HG02973 (cell line): ENCODE measurements around the gene TMEM86B.
"Not testable (repeated sequence)": the region's sequence is repeated elsewhere in the genome, so short reads cannot be mapped to it uniquely, and the experiment has no call there.

Experiments used
- ATAC-seq: cut with Tn5 transposase; IDR thresholded peaks from one replicate; pipeline ENCODE4 v1.9.1; 2021; ENCODE audit warnings: moderate library complexity; ENCODE audit not compliant: unreplicated experiment

TMEM86B gene

GRCh38 chr19:55242517-55242916, 14.0 kb upstream of the TMEM86B start:
- ATAC-seq: no peak

DNA sequence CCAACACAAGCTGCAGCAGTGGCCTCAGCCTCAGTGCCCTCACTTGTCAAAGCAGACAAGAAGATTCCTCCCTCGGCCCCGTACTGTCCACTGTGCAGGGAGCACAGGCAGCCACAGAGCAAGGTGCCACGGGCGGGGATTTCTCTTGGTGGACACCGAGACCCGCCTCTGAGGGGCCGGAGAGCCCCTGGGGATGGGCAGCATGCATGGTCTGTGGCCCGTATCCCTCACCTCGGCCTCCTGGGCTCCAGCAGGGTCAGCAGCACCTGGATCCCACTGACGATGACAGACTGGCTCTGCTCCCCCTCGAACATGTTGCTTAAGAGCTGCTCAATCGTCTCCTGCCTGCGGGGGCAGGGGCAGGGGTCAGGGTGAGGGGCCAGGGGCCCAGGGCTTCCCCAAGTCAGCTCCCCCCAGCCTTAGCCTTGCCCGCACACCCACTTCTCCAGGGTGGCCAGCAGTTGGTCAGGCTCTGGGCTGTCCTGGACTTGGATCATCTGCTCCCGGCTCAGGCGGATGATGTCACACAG, 13.4 kb upstream of the TMEM86B start:
- ATAC-seq: no peak

DNA sequence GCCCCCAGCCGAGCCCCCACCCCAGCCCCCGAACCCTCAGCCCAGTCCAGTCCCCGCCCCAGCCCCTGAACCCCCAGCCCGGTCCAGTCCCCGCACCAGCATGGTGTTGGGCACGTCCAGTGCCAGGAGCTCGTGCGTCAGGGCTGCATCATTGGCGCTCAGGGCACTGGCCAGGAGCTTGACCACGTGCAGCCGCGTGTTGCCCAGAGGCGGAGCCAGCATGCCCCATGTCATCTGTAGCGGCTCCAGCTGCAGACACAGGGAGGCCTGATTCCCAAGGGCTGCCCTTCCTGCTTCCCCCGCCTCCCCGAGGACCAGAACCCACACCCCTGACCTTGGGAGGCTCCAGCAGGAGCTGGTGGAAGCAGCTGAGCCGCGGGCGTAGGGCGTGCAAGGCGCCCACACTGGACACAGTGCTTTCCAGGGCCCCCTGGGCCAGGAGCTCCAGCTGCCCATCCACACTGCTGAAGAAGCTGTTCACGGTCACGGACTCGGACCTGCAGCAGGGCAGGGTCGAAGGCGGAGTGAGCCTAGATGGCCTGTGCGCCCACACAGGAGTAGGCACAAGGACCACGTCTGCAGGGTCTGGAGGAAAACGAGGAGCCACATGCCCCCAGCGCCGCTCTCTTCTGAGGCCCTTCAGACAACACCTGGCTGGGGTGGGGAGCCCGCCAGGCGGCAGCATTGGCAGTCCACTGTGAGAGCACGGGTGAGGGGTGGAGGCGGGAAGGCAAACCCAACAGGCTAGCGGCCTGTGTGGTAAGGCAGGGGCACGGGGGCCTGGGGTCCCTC, 12.8 kb upstream of the TMEM86B start:
- ATAC-seq: no peak

- ATAC-seq: no peak
These were observed 12.1 kb upstream of the TMEM86B start for GRCh38 chr19:55240713-55241020.

DNA sequence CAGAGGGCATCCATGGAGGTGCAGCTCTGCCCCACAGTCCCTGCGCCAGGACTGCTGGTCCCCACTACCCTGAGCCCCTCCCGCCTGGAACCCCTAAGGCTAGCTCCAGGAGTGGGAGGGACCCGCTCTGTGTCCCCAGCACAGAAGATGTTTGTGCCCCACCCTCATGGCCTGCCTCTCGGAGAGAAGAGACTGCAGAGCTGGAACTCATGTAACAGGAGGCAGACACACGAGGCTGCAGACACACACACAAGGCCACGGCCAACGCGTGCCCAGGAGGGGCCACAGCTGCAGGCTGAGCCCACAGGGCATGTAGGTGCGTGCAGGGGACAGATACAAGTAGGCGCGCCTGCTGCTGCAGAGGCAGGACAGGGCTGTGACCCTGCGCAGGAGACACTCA, 10.4 kb upstream of the TMEM86B start:
- no peak for ATAC-seq

- ATAC-seq: no peak
These were observed 9.5 kb upstream of the TMEM86B start for GRCh38 chr19:55238030-55238429.

GRCh38 chr19:55232986-55233385, 4.4 kb upstream of the TMEM86B start:
- ATAC-seq: no peak

DNA sequence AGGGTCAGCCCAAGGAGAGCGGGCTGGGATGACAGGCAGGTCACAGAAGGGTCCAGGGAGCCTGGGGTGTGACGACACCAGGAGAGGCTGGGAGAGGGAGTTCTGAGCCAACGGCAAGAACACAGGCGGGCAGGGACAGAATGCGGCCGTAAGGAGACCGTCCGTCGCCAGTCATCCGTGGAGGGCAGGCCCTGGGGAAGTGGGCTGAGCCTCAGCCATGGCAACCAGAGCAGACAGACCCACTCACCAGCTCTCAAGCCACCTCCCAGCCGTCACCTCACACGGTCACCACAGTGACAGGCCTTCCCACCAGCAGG, 3.7 kb upstream of the TMEM86B start:
- ATAC-seq: no peak

DNA sequence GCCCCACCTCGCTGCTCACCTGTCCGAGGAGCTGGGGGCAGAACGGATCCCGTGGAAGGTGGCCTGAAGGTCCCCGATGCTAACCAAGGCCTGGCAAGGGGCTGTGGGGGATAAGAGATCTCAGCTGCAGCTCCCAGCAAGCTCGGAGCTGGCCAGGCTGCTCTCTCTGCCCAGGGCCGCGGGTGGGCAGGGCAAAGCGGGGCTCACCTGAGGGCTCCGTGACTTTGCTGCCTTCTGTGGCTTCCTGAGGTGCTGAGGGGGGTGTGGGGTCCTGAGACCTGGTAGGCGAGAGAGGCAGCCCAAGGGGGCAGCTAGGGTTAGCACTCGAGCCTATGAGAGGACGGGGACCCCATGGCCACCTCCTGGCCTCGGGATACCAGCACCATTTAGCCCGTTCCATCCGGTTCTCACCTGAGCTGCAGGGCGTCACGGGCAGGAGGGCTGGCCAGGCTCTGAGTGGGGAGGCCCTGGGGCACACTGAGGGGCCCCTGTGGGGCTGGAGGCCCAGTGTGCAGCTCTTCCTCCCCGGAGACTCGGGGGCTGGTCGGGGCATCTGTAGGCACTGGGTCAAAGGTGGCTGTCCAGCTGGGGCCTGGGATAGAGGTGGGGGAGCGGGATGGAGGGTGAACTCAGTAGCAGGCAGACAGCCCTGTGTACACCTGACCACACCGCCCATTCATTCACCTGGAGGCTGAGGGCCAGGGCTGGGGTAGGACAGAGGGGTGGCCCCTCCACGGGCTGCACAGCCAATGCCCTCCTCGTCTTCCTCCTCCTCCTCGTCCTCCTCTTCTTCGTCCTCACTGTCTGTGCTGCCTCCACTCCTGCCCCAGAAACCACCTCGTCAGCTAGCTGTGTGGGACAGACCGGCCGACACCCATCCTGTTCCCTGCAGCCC, 3.1 kb upstream of the TMEM86B start:
- ATAC-seq: no peak

DNA sequence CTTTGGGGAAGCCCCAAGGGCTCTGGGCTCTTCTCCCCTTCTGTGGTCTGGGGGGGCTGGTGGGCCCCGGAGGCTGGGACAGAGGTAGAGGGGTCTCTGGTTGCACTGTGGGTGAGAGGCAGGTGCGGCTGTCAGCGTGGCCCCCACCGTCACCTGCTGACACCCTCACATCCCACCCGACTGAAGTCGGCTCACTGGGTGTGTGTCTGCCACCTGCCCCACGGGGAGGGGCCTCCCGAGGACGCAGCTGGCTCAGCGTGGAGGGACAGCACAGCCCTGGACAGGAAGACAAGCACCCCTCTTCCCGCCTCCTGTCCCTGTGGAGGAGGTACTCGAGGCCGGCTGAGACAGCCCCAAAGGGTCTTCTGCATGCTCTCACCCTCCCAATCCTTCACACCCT, 2.2 kb upstream of the TMEM86B start:
- no peak for ATAC-seq

DNA sequence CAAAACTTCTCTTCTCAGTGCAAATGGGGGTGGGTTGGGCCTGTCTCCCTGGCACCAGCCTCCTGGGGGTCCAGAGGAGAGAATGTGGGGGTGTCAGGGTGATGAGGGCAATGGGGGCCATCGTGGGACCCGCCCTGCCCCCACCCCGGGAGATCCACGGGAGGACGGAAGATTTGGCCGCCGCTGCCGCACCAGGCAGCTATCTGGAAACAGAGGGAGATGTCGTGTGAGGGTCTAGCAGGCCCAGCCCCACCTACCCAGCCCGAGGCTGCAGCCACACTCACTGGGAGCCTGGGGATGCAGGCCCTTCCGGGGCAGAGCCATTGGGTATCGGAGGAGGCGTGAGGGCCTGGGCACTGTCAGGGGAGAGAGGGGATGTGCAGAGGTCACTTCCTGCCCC, 1.8 kb upstream of the TMEM86B start:
- ATAC-seq: no peak

GRCh38 chr19:55229789-55230182, 1.2 kb upstream of the TMEM86B start:
- ATAC-seq: no peak

DNA sequence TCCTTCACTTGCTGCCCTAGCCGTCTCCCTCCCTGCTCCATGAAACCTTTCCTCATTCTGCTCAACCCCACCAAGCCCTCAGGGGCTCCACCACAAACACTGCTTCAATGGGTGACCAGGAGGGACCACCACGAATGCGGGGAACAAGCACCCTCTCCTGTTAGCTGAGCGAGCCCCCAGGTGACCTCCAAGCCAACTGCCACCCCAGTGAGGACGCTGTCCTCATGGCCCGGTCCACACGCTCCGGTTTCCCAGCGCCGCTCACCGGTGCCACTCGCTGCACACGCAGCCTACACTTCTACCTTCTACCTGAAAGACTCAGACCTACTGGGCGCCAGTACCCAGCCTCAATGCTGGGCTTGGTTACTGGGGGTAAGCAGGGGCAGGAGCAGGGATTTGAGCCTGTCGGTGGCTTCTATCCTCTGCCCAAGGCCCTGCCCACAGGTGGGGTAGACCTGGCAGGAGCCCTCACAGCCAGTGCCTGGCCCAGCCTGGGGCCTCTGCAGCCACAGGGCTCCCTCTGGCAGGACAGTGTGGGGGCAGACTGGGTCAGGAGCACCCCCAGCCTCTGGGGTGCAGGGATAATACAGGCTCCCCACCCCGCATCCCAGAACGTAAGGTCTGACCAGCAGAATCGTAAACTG, 704 bp upstream of the TMEM86B start:
- no peak for ATAC-seq

DNA sequence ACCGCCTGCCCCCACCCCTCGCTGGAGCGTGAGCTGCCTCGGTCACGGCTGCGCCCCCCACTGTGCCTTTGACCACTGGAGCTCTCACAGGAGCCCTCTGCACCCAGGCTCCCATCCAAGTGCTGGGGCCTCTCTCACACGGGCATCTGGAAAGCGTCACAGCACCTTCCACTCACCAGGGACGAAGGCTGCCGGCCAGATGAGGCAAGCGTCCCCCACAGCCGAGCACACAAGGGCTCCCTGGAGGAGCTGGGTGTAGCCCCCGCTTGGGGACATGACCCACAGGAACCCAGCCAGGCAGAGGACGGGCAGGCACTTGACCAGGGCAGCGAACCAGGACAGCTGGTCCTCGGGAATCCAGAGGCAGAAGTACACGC, 560 bp downstream of the TMEM86B start:
- no peak for ATAC-seq

DNA sequence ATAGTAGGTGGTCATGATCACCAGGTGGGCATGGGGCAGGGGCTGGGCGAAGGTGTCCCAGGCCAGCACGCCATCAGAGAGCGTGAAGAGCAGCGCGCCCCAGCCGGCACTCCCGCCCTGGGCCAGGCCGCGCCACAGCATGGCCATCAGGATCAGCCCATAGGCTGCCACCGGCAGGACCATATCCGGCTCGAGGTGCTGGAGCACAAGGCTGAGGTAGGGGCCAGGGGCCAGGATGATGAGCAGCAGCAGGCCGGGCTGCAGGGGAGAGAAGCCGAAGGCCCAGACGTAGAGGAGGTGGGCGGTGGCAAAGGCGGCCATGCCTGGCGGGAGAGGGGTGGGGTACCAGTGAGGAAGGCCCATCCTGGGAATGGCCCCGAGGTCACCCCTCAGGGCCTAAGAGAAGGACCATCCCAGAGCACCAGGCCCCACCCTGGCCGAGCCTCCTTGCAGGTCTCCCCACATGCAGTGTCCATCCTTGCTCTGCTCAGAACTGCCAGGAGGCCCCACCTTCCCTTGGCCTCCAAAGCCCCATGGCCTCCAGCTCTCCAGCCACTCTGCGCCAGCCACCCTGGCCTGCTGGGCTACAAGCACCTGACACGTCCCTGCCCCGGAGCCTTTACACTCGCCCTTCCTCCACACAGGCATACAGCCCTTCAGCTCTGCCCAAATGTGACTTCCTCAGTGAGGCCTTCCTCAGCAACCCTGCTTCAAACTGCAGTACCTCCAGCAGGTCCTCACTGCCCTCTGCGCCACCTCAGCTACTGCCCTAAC, 1.1 kb downstream of the TMEM86B start:
- ATAC-seq: no peak

- no peak for ATAC-seq
These were observed 1.8 kb downstream of the TMEM86B start for GRCh38 chr19:55226788-55227187.

DNA sequence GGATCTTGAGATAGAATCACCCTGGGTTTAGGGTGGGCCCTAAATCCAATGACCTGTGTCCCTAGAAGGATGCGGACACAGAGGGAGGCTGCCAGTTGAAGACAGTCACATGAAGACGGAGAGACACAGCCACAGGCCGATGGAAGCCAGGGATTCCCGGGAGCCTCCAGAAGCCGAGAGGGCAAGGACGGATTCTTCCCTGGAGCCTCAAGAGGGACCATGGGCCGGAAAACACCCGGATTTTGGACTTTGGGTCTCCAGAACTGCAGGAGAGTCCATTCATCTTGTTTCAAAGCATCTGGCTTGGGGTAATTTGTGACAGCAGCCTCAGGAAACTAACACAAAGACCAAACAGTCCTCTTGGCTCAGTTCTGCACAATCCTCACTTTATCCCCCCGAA, 2.3 kb downstream of the TMEM86B start:
- no peak for ATAC-seq

DNA sequence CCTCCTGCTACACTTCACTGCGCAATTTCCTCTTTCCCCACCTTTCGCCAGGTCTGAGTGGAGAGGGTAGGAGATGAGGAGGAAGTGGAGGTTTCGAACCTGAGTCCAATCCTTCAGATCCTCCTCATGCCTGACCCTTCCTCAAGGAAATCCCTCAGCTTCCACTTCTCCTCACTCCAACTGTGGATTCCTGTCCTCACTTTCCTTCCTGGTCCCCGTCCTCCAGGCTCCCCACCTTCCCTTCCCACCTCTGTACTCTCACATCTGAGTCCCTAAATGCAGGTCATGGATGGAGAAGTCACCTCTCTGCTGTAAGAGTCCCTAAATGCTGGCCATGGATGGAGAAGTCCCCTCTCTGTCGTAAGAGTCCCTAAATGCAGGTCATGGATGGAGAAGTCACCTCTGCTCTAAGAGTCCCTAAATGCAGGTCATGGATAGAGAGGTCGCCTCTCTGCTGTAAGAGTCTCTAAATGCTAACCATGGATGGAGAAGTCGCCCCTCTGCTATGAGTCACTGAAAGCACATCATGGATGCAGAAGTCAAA, 3.1 kb downstream of the TMEM86B start:
- ATAC-seq: no peak

- not testable (repeated sequence) for ATAC-seq
These were observed 3.7 kb downstream of the TMEM86B start for GRCh38 chr19:55224679-55225414.

- no peak for ATAC-seq
These were observed 4.4 kb downstream of the TMEM86B start for GRCh38 chr19:55224038-55224665.
